CD4-positive, alpha-beta T cell treated with Interleukin-15 for 4 hours (primary cell): ENCODE measurements around the gene F11.
"Not testable (repeated sequence)": the region's sequence is repeated elsewhere in the genome, so short reads cannot be mapped to it uniquely, and the experiment has no call there.

Source experiments
- DNase-seq: peaks from one replicate; pipeline ENCODE4 v3.0.0-alpha.2; 2020; ENCODE audit warnings: low spot score

Gene F11

DNA sequence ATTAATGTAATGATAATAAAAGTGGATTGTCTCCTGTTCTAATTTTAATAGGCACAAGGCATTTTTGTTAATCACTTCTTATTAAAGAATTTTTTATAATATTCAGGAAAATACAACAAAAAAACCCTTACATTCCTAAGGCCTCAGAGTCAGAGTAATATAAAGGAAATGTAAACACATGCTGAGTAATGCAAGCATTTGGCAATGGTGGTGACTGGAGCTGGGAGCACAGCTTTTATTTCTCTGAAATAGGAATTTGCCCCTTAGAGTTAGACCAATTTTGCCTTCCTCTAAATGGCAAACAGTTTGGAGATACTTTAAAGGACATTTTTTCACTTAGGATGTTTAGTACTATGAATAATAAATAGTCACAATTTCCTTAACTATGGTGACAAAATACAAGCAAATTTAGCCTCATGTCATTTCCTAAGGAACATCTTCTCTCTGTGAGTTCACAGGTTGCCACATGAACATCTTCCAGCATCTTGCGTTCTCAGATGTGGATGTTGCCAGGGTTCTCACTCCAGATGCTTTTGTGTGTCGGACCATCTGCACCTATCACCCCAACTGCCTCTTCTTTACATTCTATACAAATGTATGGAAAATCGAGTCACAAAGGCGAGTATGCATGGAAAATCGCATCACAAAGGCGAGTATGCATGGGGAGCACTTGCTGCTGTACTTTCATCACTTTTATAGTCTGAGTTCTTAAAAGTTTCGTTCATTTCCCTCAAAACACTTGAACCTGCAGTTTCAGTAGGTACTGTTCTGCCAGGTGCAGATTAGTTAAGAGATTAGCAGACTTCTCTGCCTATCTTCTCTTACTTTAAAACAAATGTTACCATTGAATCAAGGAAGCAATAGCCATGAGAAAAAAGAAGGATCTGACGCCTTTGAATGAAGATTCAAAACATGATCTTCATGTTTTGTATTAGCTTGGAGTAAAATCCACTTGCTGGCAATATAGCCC, 15.9 kb upstream of the F11 start:
- no peak for DNase-seq

DNA sequence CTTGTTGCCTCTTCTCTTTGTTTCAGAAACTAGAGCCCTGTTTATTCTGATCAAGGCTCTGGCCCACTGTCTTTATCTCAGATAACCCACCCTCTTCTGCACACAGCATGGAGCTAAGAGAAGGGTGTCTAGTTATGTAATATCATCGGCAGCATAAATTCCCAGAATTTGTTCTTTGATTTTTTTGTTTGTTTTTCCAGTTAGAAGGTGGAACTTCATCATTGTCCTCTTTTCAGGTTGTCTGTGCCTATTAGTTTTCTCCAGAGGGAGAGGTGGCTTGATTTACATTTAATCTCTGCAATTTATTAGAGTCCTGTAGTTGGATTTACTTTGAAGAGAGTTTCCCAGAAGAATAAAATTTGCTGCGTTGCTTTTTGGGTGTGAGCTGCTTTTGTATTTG, 15.2 kb upstream of the F11 start:
- no peak for DNase-seq

DNA sequence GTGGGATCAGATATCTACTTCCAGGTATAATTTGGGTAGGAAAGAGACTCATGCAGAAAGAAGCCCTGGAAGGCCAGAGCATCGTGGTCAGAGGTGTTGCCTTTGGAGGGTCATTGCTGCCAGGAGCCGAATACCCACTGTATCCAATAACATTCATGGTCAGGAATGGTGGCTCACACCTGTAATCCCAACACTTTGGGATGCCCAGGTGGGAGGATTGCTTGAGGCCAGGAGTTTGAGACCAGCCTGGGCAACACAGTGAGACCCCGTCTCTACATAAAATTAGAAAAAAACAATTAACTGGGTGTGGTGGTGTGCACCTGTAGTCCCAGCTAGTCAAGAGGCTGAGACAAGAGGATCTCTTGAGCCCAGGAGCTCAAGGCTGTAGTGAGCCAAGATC, 10.9 kb upstream of the F11 start:
- DNase-seq = no peak

DNA sequence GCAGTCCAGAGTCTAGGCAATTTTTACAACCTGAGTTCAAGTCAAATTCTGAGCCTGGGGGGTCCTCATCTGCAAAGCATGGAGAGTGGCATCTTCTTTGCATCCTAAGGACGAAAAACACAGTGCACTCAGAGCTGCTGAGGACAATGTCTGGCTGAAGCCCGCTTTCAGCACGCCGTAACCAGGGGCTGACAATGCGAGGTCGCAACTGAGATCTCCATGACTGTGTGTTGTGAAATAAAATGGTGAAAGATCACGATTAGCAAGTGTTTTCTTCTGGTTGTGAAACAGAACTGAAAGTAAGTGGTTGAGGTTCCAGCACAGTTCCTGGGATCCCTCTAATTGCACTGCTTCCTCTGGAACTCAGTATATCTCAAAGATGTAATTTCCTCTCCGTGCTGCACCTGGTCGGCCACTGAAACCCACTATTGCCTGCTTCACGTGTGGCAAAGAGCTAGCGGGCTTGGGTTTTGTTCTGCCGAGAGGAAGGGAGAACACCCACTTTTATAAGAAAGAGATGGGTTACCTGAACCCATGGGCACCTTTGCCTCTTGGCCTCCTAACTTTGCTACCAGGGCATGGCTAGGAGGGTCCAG, 7.7 kb upstream of the F11 start:
- no peak for DNase-seq

DNA sequence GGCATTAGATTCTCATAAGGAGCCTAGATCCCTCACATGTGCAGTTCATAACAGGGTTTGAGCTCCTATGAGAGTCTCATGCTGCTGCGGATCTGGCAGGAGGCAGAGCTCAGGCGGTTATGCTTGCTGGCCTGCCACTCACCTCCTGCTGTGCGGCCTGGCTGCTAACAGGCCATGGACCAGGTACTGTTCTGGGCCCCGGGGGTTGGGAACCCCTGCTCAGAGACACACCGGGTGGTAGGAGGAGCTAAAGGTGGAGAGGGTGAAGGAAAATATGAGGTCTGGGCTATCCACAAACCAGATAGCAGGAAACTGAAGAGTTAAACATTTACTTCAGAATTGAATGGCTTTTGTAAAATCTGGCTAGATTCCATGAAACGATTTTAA, 5.9 kb upstream of the F11 start:
- no peak for DNase-seq

DNA sequence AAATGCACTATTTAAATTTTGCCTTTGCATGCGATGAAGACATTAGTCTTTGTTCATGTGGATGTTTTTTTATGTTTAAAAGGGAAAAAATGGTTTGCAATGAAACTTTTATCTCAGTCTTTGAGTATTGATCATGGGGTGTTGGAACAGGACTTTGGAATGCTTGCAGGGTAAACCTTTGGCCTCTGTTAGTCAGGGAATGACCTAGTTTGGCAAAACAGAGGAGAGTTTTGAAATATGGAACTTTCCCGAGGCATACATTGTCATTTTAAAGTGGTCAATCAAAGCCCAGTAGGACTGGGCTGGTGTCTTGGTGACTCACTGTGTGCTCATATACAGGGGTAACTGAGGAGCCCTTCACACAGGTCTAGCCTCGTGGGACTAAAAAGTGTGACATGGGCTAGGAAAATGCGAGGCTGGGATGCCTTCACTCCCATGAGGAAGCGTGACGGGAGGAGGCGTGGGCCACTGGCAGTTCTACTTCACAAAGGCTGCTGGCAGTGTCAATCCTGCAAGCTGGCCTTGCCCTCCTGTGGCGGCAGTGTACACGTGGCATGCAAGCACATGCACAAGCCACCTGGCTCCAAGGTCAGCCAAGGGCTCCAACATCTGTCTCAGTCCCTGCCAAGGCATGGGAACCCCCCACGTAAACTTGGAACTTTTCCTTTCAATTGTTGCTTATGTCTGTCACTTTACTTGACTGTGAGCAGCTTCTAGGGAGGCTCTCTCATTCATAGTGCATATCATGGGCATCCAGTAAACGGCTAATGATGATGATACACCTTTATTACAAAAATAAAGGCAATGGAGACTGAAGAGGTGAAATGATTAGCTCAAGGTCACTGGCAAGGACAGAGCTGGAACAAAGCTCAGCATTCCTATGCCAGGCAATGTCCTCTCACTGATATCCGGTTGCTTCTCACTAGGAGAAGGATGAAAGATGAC, 5.2 kb upstream of the F11 start:
- no peak for DNase-seq

DNA sequence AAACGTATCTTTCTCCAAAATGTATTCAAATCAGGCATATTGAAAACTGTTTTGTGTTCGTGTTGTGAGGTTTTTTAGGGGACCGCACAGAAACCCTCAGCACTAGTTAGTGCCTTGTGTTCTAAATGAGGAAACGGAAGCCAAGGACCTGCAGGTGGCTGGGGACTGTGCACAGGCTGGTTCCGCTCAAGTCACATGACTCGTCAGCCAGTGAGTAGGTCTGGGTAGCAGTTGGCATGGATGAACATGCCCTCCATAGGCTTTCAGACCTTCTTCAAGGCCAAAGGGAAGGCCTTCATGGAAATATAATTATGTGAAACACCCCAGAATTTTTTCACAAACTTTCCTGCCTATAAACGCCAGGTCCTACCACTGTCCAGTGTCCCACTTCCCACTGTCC, 1.3 kb upstream of the F11 start:
- no peak for DNase-seq

DNA sequence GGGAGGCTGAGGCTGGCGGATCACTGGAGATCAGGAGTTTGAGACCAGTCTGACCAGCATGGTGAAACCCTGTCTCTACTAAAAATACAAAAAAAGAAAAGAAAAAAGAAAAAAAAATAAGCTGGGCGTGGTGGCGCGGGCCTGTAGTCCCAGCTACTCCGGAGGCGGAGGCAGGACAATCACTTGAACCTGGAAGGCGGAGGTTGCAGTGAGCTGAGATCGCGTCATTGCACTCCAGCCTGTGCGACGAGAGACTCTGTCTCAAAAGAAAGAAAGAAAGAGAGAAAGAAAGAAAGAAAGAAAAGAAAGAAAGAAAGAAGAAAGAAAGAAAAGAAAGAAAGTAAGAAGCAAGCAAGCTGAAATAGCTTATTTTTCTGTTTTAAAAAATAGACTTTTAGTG, 739 bp upstream of the F11 start:
- DNase-seq = not testable (repeated sequence)

DNA sequence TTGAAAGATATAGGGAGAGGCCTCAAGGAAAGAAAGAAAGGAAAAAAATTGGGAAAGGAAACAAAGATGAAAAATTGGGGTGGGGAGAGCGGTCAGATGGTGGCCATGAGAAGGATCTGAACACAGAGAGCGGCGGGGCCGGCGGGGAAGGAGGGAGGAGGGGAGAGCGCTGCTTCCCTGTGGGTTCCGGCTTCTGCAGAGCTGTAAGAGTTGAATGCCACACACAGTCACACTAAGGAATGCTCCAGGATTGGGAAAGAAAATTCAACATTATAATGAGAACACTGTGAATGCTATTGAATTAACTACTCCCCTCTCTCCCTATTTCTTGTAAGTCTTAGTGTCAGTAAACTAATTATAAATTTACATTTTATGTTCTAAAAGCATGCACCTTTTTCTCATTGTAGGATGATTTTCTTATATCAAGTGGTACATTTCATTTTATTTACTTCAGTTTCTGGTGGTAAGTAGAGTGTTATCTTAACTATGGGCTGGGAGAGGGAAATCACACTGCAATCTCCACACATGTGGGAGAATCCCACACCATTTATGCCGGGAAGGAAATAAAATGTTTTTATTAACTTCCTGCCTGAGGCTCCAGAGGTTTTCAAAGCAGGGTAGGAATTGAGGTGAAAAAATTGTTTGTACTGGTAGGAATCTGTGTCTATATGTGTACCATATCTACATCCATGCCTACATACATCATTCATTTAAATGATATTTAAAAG, 904 bp downstream of the F11 start:
- DNase-seq = no peak

DNA sequence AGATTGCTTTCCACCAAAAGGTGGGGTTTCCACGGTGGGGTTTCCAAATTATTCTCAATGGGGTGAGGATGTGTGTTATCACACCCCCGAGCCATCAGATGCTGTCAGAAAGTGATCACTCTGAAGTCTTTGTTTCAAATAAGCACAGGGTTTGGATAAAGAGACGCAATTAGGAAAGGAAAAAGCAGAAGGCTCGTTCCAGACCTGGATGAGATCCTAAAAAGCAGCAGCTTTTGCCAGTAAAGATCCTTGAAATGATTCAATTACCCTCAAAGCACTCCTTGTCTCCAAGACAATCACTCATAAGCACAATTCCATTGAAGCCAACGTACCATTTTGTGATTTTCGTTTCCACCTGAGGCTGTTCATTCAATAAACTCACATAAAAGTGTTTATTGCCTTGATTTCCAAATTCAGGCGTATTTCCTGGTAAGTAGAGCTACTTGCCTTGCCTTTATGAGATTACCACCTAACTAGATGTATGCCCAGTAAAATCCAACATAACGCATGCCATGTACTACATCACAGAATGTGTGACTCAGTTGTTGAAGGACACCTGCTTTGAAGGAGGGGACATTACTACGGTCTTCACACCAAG, 5.2 kb downstream of the F11 start:
- no peak for DNase-seq

DNA sequence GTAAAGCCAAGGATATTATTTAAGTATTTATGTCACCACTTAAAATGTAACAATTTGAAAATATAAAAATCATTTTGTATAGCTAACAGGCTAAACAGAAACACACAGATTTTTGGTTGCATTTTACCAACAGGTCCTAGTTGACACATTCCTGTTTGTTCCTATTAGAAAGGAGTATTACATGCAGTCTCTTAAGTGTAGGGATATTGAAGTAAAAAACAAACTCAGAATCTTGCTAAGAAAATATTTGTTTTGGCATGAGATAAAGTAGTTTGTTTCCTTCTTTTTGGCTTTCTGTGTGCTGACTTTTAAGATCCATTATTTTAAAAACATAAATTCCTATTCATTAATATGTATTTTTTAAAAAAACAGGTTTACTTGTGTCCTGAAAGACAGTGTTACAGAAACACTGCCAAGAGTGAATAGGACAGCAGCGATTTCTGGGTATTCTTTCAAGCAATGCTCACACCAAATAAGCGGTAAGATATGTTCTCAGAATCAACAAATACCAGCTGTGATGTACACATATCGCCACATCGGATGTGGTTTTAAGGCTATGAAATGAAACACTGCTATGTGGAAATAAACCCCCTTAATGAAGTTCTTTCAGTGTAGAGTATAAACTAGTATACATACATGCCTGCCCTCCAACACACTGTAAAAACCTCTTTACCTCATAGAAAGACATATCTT, 6.9 kb downstream of the F11 start:
- DNase-seq = no peak

DNA sequence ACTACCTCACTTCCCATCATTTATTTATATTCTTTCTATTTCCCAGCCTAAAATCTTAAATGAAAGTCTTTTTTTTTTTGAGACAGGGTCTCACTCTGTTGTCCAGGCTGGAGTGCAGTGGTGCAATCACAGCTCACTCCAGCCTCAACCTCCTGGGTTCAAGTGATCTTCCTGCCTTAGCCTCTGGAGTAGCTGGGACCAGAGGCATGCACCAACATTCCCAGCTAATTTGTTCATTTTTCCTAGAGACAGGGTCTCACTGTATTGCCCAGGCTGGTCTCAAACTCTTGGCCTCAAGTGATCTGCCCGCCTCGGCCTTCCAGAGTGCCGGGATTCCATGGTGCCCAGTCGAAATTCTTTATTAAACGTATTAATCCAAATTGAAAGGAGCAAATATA, 7.4 kb downstream of the F11 start:
- not testable (repeated sequence) for DNase-seq

DNA sequence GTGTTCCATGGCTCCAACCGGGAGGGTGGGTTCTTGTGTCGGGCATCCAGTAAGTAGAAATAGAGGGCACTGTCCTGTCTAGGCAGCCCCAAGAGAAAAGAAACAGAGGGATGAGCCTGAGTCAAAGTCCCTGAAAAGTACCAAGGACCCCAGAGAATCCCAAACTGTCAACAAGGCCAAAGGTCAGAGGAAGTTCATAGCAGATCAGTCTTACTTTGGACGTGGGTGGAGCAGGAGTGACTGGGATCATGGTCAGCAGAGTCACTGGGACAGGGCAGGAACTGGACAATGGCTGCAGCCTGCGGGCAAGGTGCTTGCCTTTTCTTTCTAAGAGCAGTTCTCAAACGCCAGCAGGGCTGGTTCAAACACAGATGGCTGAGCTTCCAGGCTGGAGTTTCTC, 17.3 kb downstream of the F11 start:
- DNase-seq = no peak

DNA sequence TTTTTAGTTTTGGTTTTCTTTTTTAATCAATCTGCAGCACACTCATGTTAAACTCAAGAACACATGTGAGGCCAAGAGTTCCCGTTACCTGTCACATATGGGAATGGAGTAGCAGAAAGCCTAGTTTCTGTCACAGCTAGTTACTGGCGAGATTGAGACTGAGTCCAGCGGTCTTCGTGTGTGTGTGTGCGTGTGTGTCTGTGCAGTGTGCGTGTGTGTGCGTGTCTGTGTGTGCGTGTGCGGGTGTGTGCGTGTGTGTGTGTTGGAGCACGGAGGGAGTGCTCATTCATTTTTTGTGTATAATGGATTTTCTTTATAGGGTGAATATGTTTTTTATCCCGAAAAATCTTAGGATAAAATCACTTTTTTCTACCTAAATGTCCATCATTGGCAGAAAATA, 19.2 kb downstream of the F11 start:
- DNase-seq = no peak

DNA sequence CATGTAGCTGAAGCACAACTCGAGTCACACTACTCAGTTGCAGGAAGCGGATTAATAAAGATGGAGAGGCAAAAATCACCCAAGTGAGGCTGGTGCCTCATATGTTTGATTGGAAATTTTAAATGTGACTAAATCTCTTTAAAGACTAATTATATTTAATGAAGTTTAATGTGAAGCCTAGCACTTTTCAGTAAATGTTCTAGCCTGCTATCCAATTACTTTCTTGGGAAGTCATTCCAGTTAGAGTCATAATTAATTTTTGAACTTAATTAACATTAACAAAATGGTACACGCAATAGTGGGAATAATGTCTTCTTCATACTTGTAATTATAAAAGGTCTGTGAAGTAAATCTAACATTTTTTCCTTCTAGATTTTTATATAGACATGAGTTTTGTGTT, 20.6 kb downstream of the F11 start:
- DNase-seq = no peak

DNA sequence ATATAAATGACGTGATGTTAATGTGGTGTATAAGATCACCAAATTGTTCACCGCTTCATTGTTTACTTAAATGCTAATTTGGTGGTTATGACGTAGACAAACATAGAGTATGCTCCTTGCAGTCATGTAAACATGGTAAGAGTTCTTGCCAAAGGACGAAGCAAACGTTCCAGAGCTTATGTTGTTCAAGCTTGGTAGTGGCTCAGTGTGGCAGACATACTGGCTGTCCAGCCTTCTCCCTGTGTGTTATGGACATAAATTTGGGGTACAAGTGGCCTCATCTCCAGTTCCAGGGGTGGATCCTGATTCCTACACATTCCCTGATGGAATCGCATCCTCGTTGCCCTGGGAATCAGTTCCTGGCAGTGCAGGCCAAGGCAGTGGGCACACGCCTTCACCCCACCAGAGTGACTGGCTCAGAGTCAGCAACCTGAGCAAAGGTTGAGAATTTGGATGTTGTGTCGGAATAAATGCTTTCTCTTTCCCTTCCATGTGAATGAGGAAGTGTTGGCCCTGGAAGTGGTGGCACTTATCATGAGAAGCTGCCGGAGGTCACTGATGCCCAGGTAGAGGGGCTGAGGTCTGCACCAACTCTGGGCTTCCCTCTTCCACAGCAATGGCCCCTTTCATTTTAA, 25.4 kb downstream of the F11 start:
- DNase-seq = no peak

DNA sequence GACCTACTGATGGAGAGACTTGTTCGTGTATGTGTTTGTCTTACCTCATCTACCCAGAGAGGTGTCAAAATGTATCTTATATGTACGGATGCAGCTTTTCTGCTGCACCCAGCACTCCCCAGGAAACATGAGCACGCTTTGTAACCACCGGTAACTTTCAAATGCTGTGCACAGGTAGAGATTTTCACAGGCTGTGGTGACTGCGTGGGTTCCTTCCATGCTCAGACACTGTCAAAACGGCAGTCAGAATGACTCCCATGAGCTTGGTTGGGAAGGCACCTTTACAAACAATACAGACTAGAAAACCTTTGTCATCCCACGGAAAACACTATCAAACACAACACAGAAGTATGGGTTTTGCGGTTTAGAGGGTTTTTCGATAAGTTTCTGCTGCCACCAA, 28.2 kb downstream of the F11 start:
- no peak for DNase-seq

DNA sequence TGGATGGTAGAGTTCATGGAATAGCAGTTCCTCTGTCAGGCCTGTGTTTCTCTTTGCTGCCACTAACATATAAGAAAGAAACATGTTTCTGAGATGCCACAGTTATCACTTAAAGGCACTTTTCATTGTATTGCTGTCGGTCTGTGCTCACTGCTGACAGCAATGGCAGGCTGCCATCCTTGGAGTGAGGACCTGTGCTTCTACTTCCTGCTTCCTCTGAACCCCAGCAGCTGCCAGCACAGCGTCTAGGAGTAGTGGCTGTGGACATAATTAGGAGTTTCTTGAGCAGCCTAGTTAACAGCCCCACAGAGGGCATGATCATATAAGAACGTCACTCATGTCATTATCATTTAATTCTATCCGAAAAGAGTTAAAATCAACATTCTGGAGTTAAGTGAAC, 30.5 kb downstream of the F11 start:
- no peak for DNase-seq

DNA sequence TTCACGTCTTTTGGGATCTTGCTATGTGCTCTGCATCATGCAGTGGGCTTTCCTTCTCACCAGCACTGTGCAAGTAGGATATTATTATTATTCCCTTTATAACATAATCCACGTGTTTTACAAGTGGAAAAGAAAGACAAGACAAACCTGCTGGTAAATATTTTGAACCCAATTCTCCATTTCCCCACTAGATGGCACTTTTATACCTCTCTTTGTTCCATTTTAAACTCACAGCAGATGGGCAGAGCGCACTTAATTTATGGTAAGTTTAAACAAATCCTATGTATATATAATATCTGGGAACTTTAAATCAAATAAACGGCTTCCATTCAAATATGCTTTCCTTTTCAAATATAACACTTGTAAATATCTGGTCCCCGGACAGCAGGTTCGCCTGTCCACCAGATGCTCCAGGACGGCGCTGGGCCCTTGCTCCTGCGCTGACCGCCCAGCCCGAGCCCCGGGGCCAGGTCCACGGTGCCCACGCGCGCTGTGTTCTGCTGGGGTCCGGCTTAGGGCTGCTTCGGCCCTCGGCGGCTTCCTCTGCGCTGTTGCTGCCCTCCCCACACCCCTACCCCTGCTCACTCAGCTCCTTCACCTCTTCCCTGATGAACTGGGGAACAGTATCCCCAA, 31.1 kb downstream of the F11 start:
- peak; percentile 3 for DNase-seq
